Measurements from ENCODE around the gene DNPH1.

DNA sequence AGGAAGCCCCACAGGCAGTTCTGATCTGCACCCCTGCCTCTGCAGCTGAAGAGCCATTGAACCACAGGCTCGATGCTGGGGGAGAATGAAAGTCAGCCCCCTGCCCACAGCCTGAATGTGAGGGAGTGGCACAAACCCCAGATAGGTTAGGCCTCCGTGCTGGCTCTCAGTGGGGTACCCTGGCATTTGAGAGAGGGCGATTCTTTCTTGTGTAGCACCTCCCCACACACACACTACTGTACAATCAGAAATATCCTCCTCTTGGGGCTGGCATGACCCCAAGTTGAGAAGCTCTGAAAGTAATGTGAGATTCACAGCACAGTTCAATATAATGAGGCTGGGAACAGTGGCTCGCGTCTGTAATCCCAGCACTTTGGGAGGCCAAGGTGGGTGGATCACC lies 31.9 kb upstream of the DNPH1 start:
- TF ChIP-seq, protein P1, sequence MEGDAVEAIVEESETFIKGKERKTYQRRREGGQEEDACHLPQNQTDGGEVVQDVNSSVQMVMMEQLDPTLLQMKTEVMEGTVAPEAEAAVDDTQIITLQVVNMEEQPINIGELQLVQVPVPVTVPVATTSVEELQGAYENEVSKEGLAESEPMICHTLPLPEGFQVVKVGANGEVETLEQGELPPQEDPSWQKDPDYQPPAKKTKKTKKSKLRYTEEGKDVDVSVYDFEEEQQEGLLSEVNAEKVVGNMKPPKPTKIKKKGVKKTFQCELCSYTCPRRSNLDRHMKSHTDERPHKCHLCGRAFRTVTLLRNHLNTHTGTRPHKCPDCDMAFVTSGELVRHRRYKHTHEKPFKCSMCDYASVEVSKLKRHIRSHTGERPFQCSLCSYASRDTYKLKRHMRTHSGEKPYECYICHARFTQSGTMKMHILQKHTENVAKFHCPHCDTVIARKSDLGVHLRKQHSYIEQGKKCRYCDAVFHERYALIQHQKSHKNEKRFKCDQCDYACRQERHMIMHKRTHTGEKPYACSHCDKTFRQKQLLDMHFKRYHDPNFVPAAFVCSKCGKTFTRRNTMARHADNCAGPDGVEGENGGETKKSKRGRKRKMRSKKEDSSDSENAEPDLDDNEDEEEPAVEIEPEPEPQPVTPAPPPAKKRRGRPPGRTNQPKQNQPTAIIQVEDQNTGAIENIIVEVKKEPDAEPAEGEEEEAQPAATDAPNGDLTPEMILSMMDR (conservative IDR thresholded peaks at IDR 0.05) = no peak
- no peak for TF ChIP-seq EZH2 (IDR thresholded peaks at IDR 0.05; ENCODE audit: low read depth)

Measured in PC-9 (cell line).